ENCODE results near the gene CFL2.

GRCh38 chr14:34741840-34742239, 27.4 kb upstream of the CFL2 start:
- TF ChIP-seq YY1 (IDR thresholded peaks at IDR 0.05; ENCODE audit: insufficient read depth, insufficient read length): no peak
- no peak for TF ChIP-seq ZNF274 (IDR thresholded peaks at IDR 0.05; ENCODE audit: low read depth, low read length)
- TF ChIP-seq SUZ12 (IDR thresholded peaks at IDR 0.05; ENCODE audit: extremely low read depth, insufficient read depth, insufficient read length): no peak

Data from NT2/D1 (cell line).